ENCODE results near the gene PKNOX2. TPM values are rescaled to one million over a fixed set of nuclear protein-coding genes. Genes with fewer than 3 reads are reported as not detected.

The PKNOX2 gene
- total RNA-seq, 2 donors from 2014 or later: 4.0 to 6.9 TPM

DNA sequence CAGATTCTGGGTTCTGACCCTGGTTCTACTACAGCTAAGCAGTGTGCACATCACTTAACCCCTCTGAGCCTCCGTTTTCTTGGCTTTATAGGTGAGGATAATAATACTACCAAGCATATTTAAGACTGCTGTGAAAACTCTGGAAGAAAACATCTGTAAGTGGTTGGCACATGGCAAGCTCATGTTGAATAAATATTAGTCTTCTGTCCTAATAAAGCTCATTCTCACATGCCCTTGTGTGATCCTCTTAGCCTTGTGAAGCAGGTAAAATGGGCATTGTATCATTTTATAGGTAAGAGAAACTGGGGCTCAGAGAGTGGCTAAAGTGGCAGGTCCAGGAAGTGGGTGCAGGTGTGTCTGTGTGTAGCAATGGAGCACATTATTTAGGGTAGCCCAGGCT lies 8.5 kb downstream of the PKNOX2 start:
- Histone ChIP-seq H3K9me3 (ENCODE audit: control insufficient read depth, low read length) (no peaks in the 10 kb centered on the region), H3K27me3 (ENCODE audit: control insufficient read depth, insufficient read depth, low read length, poor library complexity, severe bottlenecking) (no peaks in the 10 kb centered on the region), H3K36me3 (ENCODE audit: control insufficient read depth, insufficient read depth, low read length) (no peaks in the 10 kb centered on the region), H3K27ac (ENCODE audit: low read depth, low read length) (no peak overlapping the region), H3K4me1 (ENCODE audit: control insufficient read depth, insufficient read depth, low read length) (peaks cover 21% of the 10 kb centered on the region), H3K4me3 (ENCODE audit: low read length) (no peak overlapping the region), H3K9ac (ENCODE audit: extremely low read depth, low read length, poor library complexity, severe bottlenecking) (no peak overlapping the region)
- TF ChIP-seq, protein P1, sequence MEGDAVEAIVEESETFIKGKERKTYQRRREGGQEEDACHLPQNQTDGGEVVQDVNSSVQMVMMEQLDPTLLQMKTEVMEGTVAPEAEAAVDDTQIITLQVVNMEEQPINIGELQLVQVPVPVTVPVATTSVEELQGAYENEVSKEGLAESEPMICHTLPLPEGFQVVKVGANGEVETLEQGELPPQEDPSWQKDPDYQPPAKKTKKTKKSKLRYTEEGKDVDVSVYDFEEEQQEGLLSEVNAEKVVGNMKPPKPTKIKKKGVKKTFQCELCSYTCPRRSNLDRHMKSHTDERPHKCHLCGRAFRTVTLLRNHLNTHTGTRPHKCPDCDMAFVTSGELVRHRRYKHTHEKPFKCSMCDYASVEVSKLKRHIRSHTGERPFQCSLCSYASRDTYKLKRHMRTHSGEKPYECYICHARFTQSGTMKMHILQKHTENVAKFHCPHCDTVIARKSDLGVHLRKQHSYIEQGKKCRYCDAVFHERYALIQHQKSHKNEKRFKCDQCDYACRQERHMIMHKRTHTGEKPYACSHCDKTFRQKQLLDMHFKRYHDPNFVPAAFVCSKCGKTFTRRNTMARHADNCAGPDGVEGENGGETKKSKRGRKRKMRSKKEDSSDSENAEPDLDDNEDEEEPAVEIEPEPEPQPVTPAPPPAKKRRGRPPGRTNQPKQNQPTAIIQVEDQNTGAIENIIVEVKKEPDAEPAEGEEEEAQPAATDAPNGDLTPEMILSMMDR (conservative IDR thresholded peaks at IDR 0.05): no peak
- DNase-seq: no peak
- no peak overlapping the region for H3K4me3 Mint-ChIP-seq
- H3K27ac Mint-ChIP-seq: no peak overlapping the region
- no peaks in the 10 kb centered on the region for H3K9me3 Mint-ChIP-seq
- no peaks in the 10 kb centered on the region for H3K36me3 Mint-ChIP-seq (ENCODE audit: low read depth)
- H3K4me1 Mint-ChIP-seq: peaks cover 43% of the 10 kb centered on the region
- peaks cover 24% of the 10 kb centered on the region for H3K27me3 Mint-ChIP-seq (ENCODE audit: insufficient read depth)
- WGBS, 2 experiments (ENCODE audit: insufficient coverage in 1 of 2, insufficient read length in 1 of 2): 100% methylated on average over 1 of the region's 1 CpG; no CpG with 5 or more reads in 1 of the 2 experiments

DNA sequence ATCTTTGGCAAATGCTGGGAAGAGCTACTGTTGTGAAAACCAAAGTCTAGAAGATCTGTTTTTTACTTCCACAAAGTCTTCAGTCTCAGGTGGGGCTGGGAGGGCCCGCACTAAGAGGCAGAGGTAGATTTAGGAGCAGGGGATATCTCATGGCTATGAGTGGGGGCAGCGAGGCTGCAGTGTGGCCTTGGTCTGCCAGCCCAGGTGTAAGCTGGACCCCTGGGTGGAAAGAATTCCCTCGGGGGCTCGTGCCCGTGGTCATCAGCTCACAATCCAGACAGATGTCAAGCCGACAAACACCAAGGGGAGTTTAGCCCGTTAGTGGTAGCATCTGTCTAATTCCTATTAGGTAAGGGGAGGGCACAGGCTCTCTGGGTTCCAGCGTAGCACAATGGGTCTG lies 9.0 kb downstream of the PKNOX2 start:
- TF ChIP-seq, protein P1 (conservative IDR thresholded peaks at IDR 0.05): no peak
- Histone ChIP-seq H3K36me3 (ENCODE audit: control insufficient read depth, insufficient read depth, low read length) (no peaks in the 10 kb centered on the region), H3K4me3 (ENCODE audit: low read length) (no peak overlapping the region), H3K27ac (ENCODE audit: low read depth, low read length) (no peak overlapping the region), H3K27me3 (ENCODE audit: control insufficient read depth, insufficient read depth, low read length, poor library complexity, severe bottlenecking) (no peaks in the 10 kb centered on the region), H3K9ac (ENCODE audit: extremely low read depth, low read length, poor library complexity, severe bottlenecking) (no peak overlapping the region), H3K9me3 (ENCODE audit: control insufficient read depth, low read length) (no peaks in the 10 kb centered on the region), H3K4me1 (ENCODE audit: control insufficient read depth, insufficient read depth, low read length) (peaks cover 16% of the 10 kb centered on the region)
- Mint-ChIP-seq H3K36me3 (ENCODE audit: low read depth) (no peaks in the 10 kb centered on the region), H3K27me3 (ENCODE audit: insufficient read depth) (peaks cover 24% of the 10 kb centered on the region), H3K4me1 (peaks cover 37% of the 10 kb centered on the region), H3K27ac (no peak overlapping the region), H3K9me3 (no peaks in the 10 kb centered on the region), H3K4me3 (no peak overlapping the region)
- 90 to 91% methylated on average over 7 to 8 of the region's 8 CpGs for WGBS, 2 experiments (ENCODE audit: insufficient coverage in 1 of 2, insufficient read length in 1 of 2)
- no peak for DNase-seq

DNA sequence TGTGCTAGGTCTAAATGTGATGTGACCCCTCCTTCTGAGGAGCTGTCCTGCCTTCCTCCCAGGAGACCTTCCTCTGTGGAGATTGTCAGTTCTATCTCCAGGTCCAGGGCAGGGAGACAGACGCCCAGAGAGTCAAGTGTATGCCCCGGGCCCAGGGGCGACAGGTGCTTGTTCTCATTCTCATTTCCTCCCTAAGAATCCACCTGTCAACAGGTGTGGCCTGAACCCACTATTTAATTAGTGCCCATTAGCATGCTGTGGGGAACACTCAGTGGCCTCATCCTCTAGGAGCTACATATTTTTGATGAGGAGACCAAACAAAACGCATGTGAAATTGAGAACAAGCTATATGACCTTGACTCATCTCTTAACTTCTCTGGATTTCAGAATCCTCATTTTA lies 9.5 kb downstream of the PKNOX2 start:
- H3K4me1 Mint-ChIP-seq: peaks cover 34% of the 10 kb centered on the region
- Histone ChIP-seq H3K9ac (ENCODE audit: extremely low read depth, low read length, poor library complexity, severe bottlenecking) (no peak overlapping the region), H3K36me3 (ENCODE audit: control insufficient read depth, insufficient read depth, low read length) (no peaks in the 10 kb centered on the region), H3K27ac (ENCODE audit: low read depth, low read length) (no peak overlapping the region), H3K4me1 (ENCODE audit: control insufficient read depth, insufficient read depth, low read length) (peaks cover 11% of the 10 kb centered on the region), H3K4me3 (ENCODE audit: low read length) (no peak overlapping the region), H3K9me3 (ENCODE audit: control insufficient read depth, low read length) (no peaks in the 10 kb centered on the region), H3K27me3 (ENCODE audit: control insufficient read depth, insufficient read depth, low read length, poor library complexity, severe bottlenecking) (no peaks in the 10 kb centered on the region)
- H3K36me3 Mint-ChIP-seq (ENCODE audit: low read depth): no peaks in the 10 kb centered on the region
- TF ChIP-seq, protein P1 (conservative IDR thresholded peaks at IDR 0.05): no peak
- H3K27ac Mint-ChIP-seq: no peak overlapping the region
- no peak for DNase-seq
- H3K9me3 Mint-ChIP-seq: no peaks in the 10 kb centered on the region
- 90 to 92% methylated on average over 1 to 4 of the region's 4 CpGs for WGBS, 2 experiments (ENCODE audit: insufficient coverage in 1 of 2, insufficient read length in 1 of 2)
- peaks cover 21% of the 10 kb centered on the region for H3K27me3 Mint-ChIP-seq (ENCODE audit: insufficient read depth)
- no peak overlapping the region for H3K4me3 Mint-ChIP-seq

Data from endodermal cell (in vitro differentiated cells).